Glutamatergic neuron (in vitro differentiated cells): ENCODE data around the gene SLC25A53. TPM values are rescaled to one million over a fixed set of nuclear protein-coding genes. Genes with fewer than 3 reads are reported as not detected.

Experiments used
- DNase-seq: peaks from one replicate; pipeline ENCODE4 v3.0.0; 2022
- H3K27ac Mint-ChIP-seq: one replicate; pipeline ENCODE4 v1.8.0; 2020; ENCODE audit warnings: mild to moderate bottlenecking, mixed read lengths, inconsistent platforms; ENCODE audit not compliant: unreplicated experiment
- H3K27me3 Mint-ChIP-seq: one replicate; pipeline ENCODE4 v1.8.0; 2020; ENCODE audit warnings: mild to moderate bottlenecking, moderate library complexity, mixed read lengths, inconsistent platforms; ENCODE audit not compliant: unreplicated experiment
- H3K36me3 Mint-ChIP-seq: one replicate; pipeline ENCODE4 v1.8.0; 2020; ENCODE audit warnings: mild to moderate bottlenecking, mixed read lengths, inconsistent platforms; ENCODE audit not compliant: unreplicated experiment
- H3K4me1 Mint-ChIP-seq: one replicate; pipeline ENCODE4 v1.8.0; 2020; ENCODE audit warnings: mild to moderate bottlenecking, low read depth, mixed read lengths, inconsistent platforms; ENCODE audit not compliant: unreplicated experiment
- H3K4me3 Mint-ChIP-seq: one replicate; pipeline ENCODE4 v1.8.0; 2020; ENCODE audit warnings: mild to moderate bottlenecking, mixed read lengths, inconsistent platforms; ENCODE audit not compliant: unreplicated experiment
- H3K9me3 Mint-ChIP-seq: one replicate; pipeline ENCODE4 v1.8.0; 2020; ENCODE audit warnings: mild to moderate bottlenecking, moderate library complexity, mixed read lengths, inconsistent platforms; ENCODE audit not compliant: unreplicated experiment
- total RNA-seq: library from RNA; stranded (reverse); fragmentation: NEBNext Ultra II Directional; extraction: Animal tissue kit (Norgen Biotek cat#: 25700); gene quantifications from one replicate; pipeline ENCODE4 v1.2.1, GENCODE V29; 2021; ENCODE audit not compliant: unreplicated experiment
- TF ChIP-seq, protein P1 (sequence below): fragments of 200-600 bp; sonication (generic); IDR thresholded peaks from one replicate; pipeline ENCODE4 v1.5.0; 2021; ENCODE audit not compliant: partially characterized antibody, unreplicated experiment

The SLC25A53 gene
- total RNA-seq, 1 donor from 2014 or later = 5.7 TPM

DNA sequence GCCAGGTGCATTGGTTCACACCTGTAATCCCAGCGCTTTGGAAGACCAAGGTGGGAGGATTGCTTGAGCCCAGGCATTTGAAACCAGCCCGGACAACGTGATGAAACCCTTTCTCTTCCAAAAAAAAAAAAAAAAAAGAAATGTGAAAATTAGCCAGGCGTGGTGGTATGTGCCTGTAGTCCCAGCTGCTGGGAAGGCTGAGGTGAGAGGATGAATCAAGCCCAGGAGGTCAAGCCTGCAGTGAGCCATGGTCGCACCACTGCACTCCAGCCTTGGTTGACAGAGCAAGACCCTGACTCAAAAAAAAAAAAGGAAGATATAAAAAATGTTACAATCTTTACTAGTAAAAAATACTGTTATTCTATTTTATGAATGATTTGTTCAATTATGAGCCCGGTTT is 15.3 kb upstream of the SLC25A53 start:
- DNase-seq = no peak
- Mint-ChIP-seq H3K4me1 (peaks cover 7% of the 10 kb centered on the region), H3K9me3 (no peaks in the 10 kb centered on the region), H3K27me3 (no peaks in the 10 kb centered on the region), H3K27ac (no peak overlapping the region), H3K4me3 (no peak overlapping the region), H3K36me3 (no peaks in the 10 kb centered on the region)
- TF ChIP-seq, protein P1, sequence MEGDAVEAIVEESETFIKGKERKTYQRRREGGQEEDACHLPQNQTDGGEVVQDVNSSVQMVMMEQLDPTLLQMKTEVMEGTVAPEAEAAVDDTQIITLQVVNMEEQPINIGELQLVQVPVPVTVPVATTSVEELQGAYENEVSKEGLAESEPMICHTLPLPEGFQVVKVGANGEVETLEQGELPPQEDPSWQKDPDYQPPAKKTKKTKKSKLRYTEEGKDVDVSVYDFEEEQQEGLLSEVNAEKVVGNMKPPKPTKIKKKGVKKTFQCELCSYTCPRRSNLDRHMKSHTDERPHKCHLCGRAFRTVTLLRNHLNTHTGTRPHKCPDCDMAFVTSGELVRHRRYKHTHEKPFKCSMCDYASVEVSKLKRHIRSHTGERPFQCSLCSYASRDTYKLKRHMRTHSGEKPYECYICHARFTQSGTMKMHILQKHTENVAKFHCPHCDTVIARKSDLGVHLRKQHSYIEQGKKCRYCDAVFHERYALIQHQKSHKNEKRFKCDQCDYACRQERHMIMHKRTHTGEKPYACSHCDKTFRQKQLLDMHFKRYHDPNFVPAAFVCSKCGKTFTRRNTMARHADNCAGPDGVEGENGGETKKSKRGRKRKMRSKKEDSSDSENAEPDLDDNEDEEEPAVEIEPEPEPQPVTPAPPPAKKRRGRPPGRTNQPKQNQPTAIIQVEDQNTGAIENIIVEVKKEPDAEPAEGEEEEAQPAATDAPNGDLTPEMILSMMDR = no peak

DNA sequence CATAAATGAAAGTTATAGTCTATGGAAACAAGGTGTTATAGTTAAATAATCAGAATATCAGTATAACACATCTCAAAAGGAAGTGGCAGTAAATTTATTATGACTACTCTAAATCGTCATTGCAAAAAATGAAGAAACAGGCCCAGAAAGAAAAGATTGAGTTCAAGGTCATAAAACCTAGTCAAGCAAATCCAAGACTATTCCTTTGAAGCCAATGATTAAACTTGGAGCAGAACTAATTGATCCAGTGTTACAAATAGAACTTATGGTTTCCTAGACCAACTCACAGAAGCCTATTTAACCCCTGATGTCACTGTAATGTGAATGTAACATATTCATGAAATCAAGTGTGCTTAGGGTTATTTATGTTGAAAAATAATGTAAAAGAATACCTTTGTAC is 11.3 kb upstream of the SLC25A53 start:
- H3K27ac Mint-ChIP-seq = no peak overlapping the region
- peaks cover 6% of the 10 kb centered on the region for H3K4me1 Mint-ChIP-seq
- TF ChIP-seq, protein P1 = no peak
- H3K27me3 Mint-ChIP-seq = no peaks in the 10 kb centered on the region
- H3K36me3 Mint-ChIP-seq = no peaks in the 10 kb centered on the region
- DNase-seq = no peak
- peak overlapping the region; percentile 79 for H3K4me3 Mint-ChIP-seq
- H3K9me3 Mint-ChIP-seq = peaks cover 2% of the 10 kb centered on the region

DNA sequence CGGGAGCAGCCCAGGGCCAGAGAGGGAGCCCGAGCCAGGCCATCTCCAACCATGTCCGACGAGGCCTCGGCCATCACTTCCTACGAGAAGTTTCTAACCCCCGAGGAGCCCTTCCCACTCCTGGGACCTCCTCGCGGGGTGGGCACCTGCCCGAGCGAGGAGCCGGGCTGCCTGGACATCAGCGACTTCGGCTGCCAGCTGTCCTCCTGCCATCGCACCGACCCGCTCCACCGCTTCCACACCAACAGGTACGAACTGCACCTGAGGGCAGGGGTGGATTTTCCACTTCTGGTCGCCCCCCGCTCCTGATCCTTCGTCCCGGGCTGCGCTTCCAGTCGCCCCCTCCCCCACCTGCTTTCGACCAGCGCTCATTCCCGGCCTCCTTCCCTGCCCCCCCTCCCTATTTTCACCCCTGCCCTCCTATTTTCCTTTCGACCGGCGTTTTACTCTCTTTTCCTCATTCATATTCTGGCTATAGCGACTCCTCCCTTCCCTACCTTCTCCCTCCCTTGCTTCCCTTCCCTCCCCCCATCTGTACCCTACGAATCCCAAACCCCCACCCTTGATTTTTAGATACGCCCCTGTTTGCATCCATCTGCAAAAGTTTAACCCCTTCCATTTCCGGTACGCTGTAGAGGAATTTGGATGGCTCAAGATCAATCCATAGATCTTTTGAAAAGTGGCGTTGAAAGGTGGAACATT is 10.1 kb upstream of the SLC25A53 start:
- peak; percentile 17 for DNase-seq
- H3K36me3 Mint-ChIP-seq = no peaks in the 10 kb centered on the region
- no peak overlapping the region for H3K27ac Mint-ChIP-seq
- H3K4me1 Mint-ChIP-seq = peaks cover 6% of the 10 kb centered on the region
- H3K27me3 Mint-ChIP-seq = no peaks in the 10 kb centered on the region
- H3K4me3 Mint-ChIP-seq = peak overlapping the region; percentile 79
- TF ChIP-seq, protein P1 = no peak
- H3K9me3 Mint-ChIP-seq = peaks cover 2% of the 10 kb centered on the region

DNA sequence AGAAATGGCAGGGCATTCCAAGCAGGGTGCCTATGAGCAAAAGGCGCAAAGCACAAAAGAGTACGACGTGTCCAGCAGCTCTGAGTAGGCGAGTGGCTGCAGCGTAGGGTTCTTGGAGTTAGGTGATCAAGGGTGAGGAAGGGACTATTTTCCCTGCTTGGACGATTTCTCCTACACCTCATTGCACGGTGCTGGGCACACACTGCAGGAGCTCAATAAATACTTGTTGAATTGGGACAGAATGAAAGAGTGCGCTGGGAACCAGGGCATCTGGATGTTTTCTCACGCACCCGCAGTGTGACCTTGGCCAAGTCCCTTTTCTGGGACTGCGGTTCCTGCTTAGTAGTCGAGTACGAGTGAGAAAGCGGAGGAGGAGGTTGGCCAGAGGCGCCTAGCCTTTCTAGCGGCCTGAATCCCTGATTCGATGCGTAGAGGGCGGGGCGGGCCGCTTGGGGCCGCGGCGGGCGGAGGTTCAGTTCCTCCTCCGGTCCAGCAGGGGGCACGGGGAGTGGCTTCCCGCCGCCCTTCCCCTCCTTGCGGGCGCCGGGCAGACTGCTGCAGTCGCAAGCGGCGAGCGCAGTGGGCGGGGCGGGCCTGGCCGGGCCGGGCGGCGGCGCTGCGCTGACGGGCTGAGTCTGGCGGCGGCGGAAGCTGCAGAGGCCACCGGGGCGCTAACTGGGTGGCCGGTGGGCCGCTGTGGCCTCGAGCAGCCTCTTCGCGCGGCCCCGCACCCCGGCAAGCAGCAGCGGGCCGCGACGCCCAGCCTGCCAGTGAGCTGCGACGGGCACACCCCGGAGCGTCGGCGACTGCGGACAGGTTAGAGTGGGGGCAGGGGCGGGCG is 9.3 kb upstream of the SLC25A53 start, which contains the start of gene FAM199X:
TSS of gene FAM199X (plus strand) at position 560 of the 841 bp plus-strand sequence. CDS start 333 bp downstream, outside the sequence.
- H3K27ac Mint-ChIP-seq = peak within 1 kb of the TSS; percentile 38
- no peaks in the 10 kb centered on the region for H3K36me3 Mint-ChIP-seq
- TF ChIP-seq, protein P1 = peak; percentile 80
- peak; percentile 87 for DNase-seq
- no peaks in the 10 kb centered on the region for H3K27me3 Mint-ChIP-seq
- peak within 1 kb of the TSS; percentile 88 for H3K4me3 Mint-ChIP-seq
- H3K4me1 Mint-ChIP-seq = peaks cover 6% of the 10 kb centered on the region
- H3K9me3 Mint-ChIP-seq = peaks cover 2% of the 10 kb centered on the region
